Stimulated activated CD4-positive, alpha-beta T cell treated with anti-CD3 and anti-CD28 coated beads, Interleukin-2, amount 100 ng/mL, for 48 hours (primary cell): ENCODE data around the gene WASF3.

ENCODE experiments used
- DNase-seq, 2 donors: peaks; one replicate each; pipeline ENCODE4 v3.0.0-alpha.2; 2020

The WASF3 gene

GRCh38 chr13:26688980-26689379 is 131.5 kb downstream of the WASF3 start:
- DNase-seq, result no peak

- no peak for DNase-seq
These were observed 136.4 kb downstream of the WASF3 start for GRCh38 chr13:26693749-26694463.

GRCh38 chr13:26694609-26695359 is 137.3 kb downstream of the WASF3 start:
- DNase-seq, result no peak

- DNase-seq, result no peak
These were observed 137.8 kb downstream of the WASF3 start for GRCh38 chr13:26695360-26695705.

GRCh38 chr13:26695891-26696311 is 138.4 kb downstream of the WASF3 start:
- DNase-seq, result no peak

- no peak for DNase-seq
These were observed 139.8 kb downstream of the WASF3 start for GRCh38 chr13:26697069-26697955.

- peak; percentile 80 for DNase-seq
These were observed 141.1 kb downstream of the WASF3 start for GRCh38 chr13:26698392-26699196.

- no peak for DNase-seq
These were observed 141.7 kb downstream of the WASF3 start for GRCh38 chr13:26699197-26699490.

GRCh38 chr13:26705536-26705935 is 148.1 kb downstream of the WASF3 start:
- no peak for DNase-seq

GRCh38 chr13:26706381-26706780 is 148.9 kb downstream of the WASF3 start:
- no peak for DNase-seq

- peak in 1 of 2 donors; percentile 29 for DNase-seq
These were observed 149.9 kb downstream of the WASF3 start for GRCh38 chr13:26707122-26708006.

GRCh38 chr13:26708007-26708297 is 150.5 kb downstream of the WASF3 start:
- no peak for DNase-seq

GRCh38 chr13:26709461-26709860 is 152.0 kb downstream of the WASF3 start:
- no peak for DNase-seq

- no peak for DNase-seq
These were observed 152.7 kb downstream of the WASF3 start for GRCh38 chr13:26710166-26710565.

GRCh38 chr13:26711211-26711610 is 153.7 kb downstream of the WASF3 start:
- DNase-seq, result no peak

GRCh38 chr13:26713341-26713740 is 155.9 kb downstream of the WASF3 start:
- no peak for DNase-seq

GRCh38 chr13:26716984-26717383 is 159.5 kb downstream of the WASF3 start:
- no peak for DNase-seq

- no peak for DNase-seq
These were observed 160.7 kb downstream of the WASF3 start for GRCh38 chr13:26718146-26718545.

- no peak for DNase-seq
These were observed 161.4 kb downstream of the WASF3 start for GRCh38 chr13:26718872-26719271.

- DNase-seq, result no peak
These were observed 162.0 kb downstream of the WASF3 start for GRCh38 chr13:26719356-26719945.
